ENCODE results near the gene HSD11B2.
"Not testable (repeated sequence)": the region's sequence is repeated elsewhere in the genome, so short reads cannot be mapped to it uniquely, and the experiment has no call there.

Gene HSD11B2

DNA sequence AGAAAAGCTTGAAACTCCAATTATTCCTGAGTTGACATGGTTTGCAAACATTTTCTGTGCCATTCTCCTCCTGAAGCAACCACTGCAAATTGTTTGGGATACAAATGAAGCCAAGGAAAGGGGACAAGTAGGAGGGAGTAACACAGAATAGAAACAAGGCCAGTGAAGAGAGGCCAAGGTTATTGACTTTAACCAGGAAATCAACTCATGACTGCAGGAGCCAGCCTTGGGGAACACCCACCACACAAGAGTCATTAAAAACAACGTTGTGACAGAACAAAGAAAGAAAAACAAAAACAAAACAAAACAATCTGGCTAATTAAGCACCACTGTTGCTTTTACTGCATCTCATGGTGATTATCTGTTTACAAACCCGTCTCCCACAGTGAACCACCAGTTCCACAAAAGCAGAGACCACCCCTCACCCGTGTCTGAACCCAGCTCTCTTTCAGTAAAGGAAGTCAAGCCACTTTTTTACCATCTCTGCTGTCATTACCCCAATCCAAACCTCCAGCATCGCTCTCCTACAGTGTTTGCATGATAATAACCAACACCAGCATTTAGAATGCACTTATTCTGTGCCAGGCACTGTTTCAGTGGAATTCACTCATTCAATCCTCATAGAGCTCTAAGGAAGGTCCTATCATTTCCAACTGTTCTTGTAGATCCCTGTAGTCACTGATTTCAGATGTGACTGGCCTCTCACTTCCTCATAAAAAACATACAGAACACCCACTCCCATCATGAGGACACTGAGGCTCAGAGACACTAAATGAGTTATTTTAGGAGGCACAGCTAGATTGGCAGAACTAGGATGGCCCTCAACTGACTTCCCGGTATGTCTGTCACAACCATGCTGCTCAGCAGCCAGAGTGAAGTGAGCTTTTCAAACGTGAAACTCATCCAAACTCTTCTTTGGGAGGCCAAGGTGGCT, 16.7 kb upstream of the HSD11B2 start:
- no peak overlapping the region for H3K27ac ChIP-seq
- no peak for TF ChIP-seq ZFX (IDR thresholded peaks at IDR 0.05)
- TF ChIP-seq CTCF (conservative IDR thresholded peaks at IDR 0.05) = no peak

GRCh38 chr16:67415421-67415820, 15.5 kb upstream of the HSD11B2 start:
- not testable (repeated sequence) for H3K27ac ChIP-seq

- TF ChIP-seq CTCF (conservative IDR thresholded peaks at IDR 0.05) (no peak), ZFX (IDR thresholded peaks at IDR 0.05) (no peak)
- H3K27ac ChIP-seq = no peak within 1 kb of the TSS
Observed at GRCh38 chr16:67415872-67416793, 14.8 kb upstream of the HSD11B2 start, which contains the start of gene ZDHHC1. ZDHHC1 (minus strand) TSS chr16:67416477; CDS start chr16:67407775, 8,702 bp downstream.

GRCh38 chr16:67417333-67418061, 13.4 kb upstream of the HSD11B2 start:
- TF ChIP-seq ZFX (IDR thresholded peaks at IDR 0.05) (no peak), CTCF (conservative IDR thresholded peaks at IDR 0.05) (no peak)
- no peak overlapping the region for H3K27ac ChIP-seq

DNA sequence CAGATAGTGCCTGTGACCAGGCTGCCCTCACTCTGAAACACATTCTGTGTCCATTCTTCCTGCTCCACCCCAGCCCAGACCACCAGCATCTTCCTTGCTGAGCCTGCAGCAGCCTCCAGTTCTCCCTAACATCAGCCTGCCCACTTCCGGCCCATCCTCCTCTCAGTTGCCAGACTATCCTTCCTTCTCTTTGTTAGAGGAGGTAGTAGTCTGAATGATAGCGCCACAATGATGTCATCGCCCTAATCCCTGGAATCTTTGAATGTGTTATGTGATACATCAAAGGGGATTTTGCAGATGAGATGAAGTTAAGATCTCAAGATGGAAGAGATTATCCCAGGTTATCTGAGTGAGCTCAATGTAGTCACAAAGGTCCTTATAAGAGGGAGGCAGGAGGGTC, 11.4 kb upstream of the HSD11B2 start:
- TF ChIP-seq ZFX (IDR thresholded peaks at IDR 0.05) = no peak
- no peak for TF ChIP-seq CTCF (conservative IDR thresholded peaks at IDR 0.05)
- no peak overlapping the region for H3K27ac ChIP-seq

DNA sequence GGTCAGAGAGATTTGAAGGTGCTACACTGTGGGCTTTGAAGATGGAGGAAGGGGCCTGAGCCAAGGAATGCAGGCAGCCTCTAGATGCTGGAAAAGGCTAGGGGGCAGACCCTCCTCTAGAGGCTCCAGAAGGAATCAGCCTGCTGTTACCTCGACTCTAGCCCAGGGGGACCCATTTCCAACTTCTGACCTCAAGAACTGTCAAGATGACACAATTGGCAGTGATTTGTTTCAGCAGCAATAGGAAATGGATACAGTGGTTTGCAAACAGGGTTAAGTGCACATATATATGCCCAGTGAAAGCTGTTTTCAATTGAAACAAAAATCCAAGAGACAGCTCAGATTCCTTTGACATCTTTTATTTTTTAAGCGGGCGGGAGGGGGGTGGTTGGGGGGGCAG, 11.0 kb upstream of the HSD11B2 start:
- TF ChIP-seq ZFX (IDR thresholded peaks at IDR 0.05) = no peak
- TF ChIP-seq CTCF (conservative IDR thresholded peaks at IDR 0.05) = no peak
- no peak overlapping the region for H3K27ac ChIP-seq

DNA sequence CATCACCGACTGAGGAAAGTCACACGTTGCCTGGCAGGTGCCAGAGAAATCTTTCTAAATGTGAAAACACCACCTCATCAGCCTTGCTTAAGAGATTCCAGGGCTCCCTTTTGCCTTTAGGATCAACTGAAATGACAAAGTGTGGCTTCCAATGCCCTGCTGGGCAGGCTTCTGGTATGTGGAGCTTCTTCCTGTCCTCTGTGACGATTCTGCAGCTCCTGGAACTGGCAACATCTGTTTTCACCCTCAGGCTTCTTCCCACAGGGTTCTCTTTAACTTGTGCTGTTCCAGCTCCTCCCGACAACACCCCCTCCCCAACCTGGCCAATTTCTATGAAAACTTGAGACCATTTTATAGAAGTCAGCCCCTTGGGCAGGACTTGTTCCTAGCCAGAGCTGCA, 9.9 kb upstream of the HSD11B2 start:
- no peak for TF ChIP-seq ZFX (IDR thresholded peaks at IDR 0.05)
- no peak for TF ChIP-seq CTCF (conservative IDR thresholded peaks at IDR 0.05)
- H3K27ac ChIP-seq = no peak overlapping the region
